Endothelial cell of umbilical vein (primary cell): ENCODE data around the gene VTI1A. TPM values are rescaled to one million over a fixed set of nuclear protein-coding genes. Genes with fewer than 3 reads are reported as not detected.

Source experiments
- BruUV-seq: library from RNA; stranded (reverse); fragments of 400-500 nt; replicated peaks from 2 replicates; lab custom pipeline; 2021; lab: Mats Ljungman, UMichigan
- CTCF ChIA-PET: fragments of 300-600, 350-600 bp; sonication (Branson Sonifier 250); formaldehyde crosslinking; loops from one replicate; lab custom pipeline; 2021; ENCODE audit warnings: antibody characterized with exemption, inconsistent platforms; lab: Charles Lee
- POLR2A ChIA-PET: fragments of 300-600, 350-600 bp; sonication (Branson Sonifier 250); formaldehyde crosslinking; loops from one replicate; lab custom pipeline; 2021; ENCODE audit warnings: antibody characterized with exemption, inconsistent platforms; lab: Charles Lee
- DNase-seq: peaks from one replicate; pipeline ENCODE4 v3.0.0-alpha.2; 2011; ENCODE audit warnings: low read depth, low spot score
- FAIRE-seq: peaks from 2 replicates; lab custom pipeline; 2011; peaks lifted over from hg19 to GRCh38; lab: Jason Lieb, UNC
- H2AFZ ChIP-seq: 2 replicates; pipeline ENCODE4 v1.6.0; 2012; ENCODE audit warnings: low read depth, low read length, control low read depth, inconsistent platforms
- H3K27ac ChIP-seq: 2 replicates; pipeline ENCODE4 v1.5.1; 2011; ENCODE audit warnings: low read depth, mild to moderate bottlenecking, control low read depth, low read length, moderate library complexity; ENCODE audit not compliant: insufficient read depth
- H3K27me3 ChIP-seq, 2 experiments: 2 replicates each; pipeline versions ENCODE4 v1.6.0 to v1.6.1; 2011; ENCODE audit warnings: low read length in 2 of 2, mixed read lengths in 1 of 2; ENCODE audit not compliant: control insufficient read depth in 2 of 2, insufficient read depth in 2 of 2
- H3K36me3 ChIP-seq, 2 experiments: 2 replicates in 1 of 2; 3 replicates in 1 of 2; pipeline ENCODE4 v1.5.1; 2011; ENCODE audit warnings: low read length in 2 of 2, mild to moderate bottlenecking in 1 of 2, moderate library complexity in 1 of 2; ENCODE audit not compliant: control insufficient read depth in 2 of 2, insufficient read depth in 2 of 2; ENCODE audit errors: extremely low read depth in 1 of 2
- H3K4me1 ChIP-seq: 3 replicates; pipeline ENCODE4 v1.5.1; 2011; ENCODE audit warnings: mild to moderate bottlenecking, low read length; ENCODE audit not compliant: control insufficient read depth, insufficient read depth; ENCODE audit errors: extremely low read depth
- H3K4me2 ChIP-seq: 2 replicates; pipeline ENCODE4 v1.6.1; 2011; ENCODE audit warnings: low read length, control low read depth, mixed read lengths; ENCODE audit not compliant: insufficient read depth
- H3K4me3 ChIP-seq, 3 experiments: fragments of 200-600 bp in 1 of 3; sonication (generic), shearing (Covaris generic) in 1 of 3; replicated peaks in 1 of 3; 2 replicates each; pipeline ENCODE4 v1.5.1; 2011 to 2016; ENCODE audit warnings: control low read depth in 3 of 3, low read length in 3 of 3, mild to moderate bottlenecking in 2 of 3, inconsistent platforms in 1 of 3, low read depth in 1 of 3, moderate library complexity in 1 of 3; ENCODE audit not compliant: insufficient read depth in 1 of 3
- H3K79me2 ChIP-seq: 2 replicates; pipeline ENCODE4 v1.6.0; 2012; ENCODE audit warnings: low read length, inconsistent platforms; ENCODE audit not compliant: control insufficient read depth, insufficient read depth
- H3K9ac ChIP-seq: replicated peaks from 2 replicates; pipeline ENCODE3; 2011; ENCODE audit warnings: low read length, control low read depth; ENCODE audit not compliant: insufficient read depth; ENCODE audit errors: extremely low read depth
- H3K9me1 ChIP-seq: replicated peaks from 3 replicates; pipeline ENCODE4 v1.6.0; 2011; ENCODE audit warnings: mild to moderate bottlenecking, low read length; ENCODE audit not compliant: control insufficient read depth, insufficient read depth; ENCODE audit errors: extremely low read depth
- H3K9me3 ChIP-seq: replicated peaks from 2 replicates; pipeline ENCODE4 v1.5.1; 2012; ENCODE audit warnings: low read length, inconsistent platforms; ENCODE audit not compliant: control insufficient read depth, insufficient read depth
- H4K20me1 ChIP-seq: replicated peaks from 2 replicates; pipeline ENCODE3; 2011; ENCODE audit warnings: mild to moderate bottlenecking, low read length; ENCODE audit not compliant: control insufficient read depth, insufficient read depth; ENCODE audit errors: extremely low read depth
- EZH2 ChIP-seq: IDR thresholded peaks from 2 replicates; pipeline ENCODE4 v1.6.1; 2012; ENCODE audit warnings: borderline replicate concordance, low read depth, mild to moderate bottlenecking, moderate library complexity, low read length, inconsistent platforms; ENCODE audit not compliant: severe bottlenecking
- FOS ChIP-seq: IDR thresholded peaks from 2 replicates; pipeline ENCODE4 v1.6.1; 2011; ENCODE audit warnings: mild to moderate bottlenecking, low read length, moderate library complexity, borderline replicate concordance; ENCODE audit not compliant: insufficient read depth
- GATA2 ChIP-seq: IDR thresholded peaks from 2 replicates; pipeline ENCODE4 v1.7.0; 2011; ENCODE audit warnings: low read depth, mild to moderate bottlenecking, moderate library complexity, mixed read lengths, low read length; ENCODE audit not compliant: insufficient read length, insufficient read depth
- JUN ChIP-seq: IDR thresholded peaks from 2 replicates; pipeline ENCODE4 v1.6.1; 2011; ENCODE audit warnings: borderline replicate concordance, low read depth; ENCODE audit not compliant: insufficient read length, insufficient read depth
- MAX ChIP-seq: IDR thresholded peaks from 2 replicates; pipeline ENCODE4 v1.6.1; 2011; ENCODE audit not compliant: insufficient read depth, insufficient read length
- MYC ChIP-seq: IDR thresholded peaks from one replicate; pipeline ENCODE4 v1.6.1; 2011; ENCODE audit warnings: mild to moderate bottlenecking, low read depth, low read length
- POLR2A ChIP-seq: IDR thresholded peaks from 2 replicates; pipeline ENCODE4 v1.6.1; 2012; ENCODE audit warnings: low read depth, mild to moderate bottlenecking, control low read depth, low read length
- POLR2AphosphoS5 ChIP-seq: IDR thresholded peaks from 2 replicates; pipeline ENCODE4 v1.6.1; 2012; ENCODE audit warnings: low read depth, mild to moderate bottlenecking, control low read depth, low read length, moderate library complexity; ENCODE audit not compliant: insufficient read depth
- dilution Hi-C: fragments of 300-500 bp; cut with MboI; formaldehyde crosslinking; loops from one replicate; pipeline ENCODE4 v1.15.0; 2019; ENCODE audit warnings: low sequenced_read_pairs; ENCODE audit not compliant: extremely low pct_ligation_motif_present
- intact Hi-C: fragments of 100-400 bp; cut with micrococcal nuclease; formaldehyde crosslinking; loops from one replicate; pipeline ENCODE4 v1.10.0; 2022
- polyA plus RNA-seq, 4 experiments: library from polyadenylated mRNA; depleted of rRNA in 3 of 4; stranded (reverse) in 3 of 4; unstranded in 1 of 4; fragments of >200 nt; gene quantifications; 2 replicates each; pipeline versions ENCODE4 v1.2.1 to v1.2.3, GENCODE V29; 2011 to 2012; ENCODE audit warnings: missing spikeins in 1 of 4
- total RNA-seq: library from RNA; stranded (reverse); gene quantifications from 2 replicates; pipeline ENCODE4 v1.2.3, GENCODE V29; 2021
- TF ChIP-seq, protein P1 (sequence below), 2 donors: IDR thresholded peaks; 1 replicate in 1 of 2; 2 replicates in 1 of 2; pipeline ENCODE4 v1.5.1; 2011; ENCODE audit warnings: low read length in 2 of 2, mild to moderate bottlenecking in 2 of 2, moderate library complexity in 2 of 2, control low read depth in 1 of 2, inconsistent platforms in 1 of 2, low read depth in 1 of 2; ENCODE audit not compliant: insufficient read depth in 1 of 2; ENCODE audit errors: extremely low read depth in 1 of 2

The VTI1A gene
- total and polyA plus RNA-seq, 2 donors (not counting 3 experiments of a cell fraction or from before 2014, with no cell fraction given): 10.8 to 35.6 TPM

DNA sequence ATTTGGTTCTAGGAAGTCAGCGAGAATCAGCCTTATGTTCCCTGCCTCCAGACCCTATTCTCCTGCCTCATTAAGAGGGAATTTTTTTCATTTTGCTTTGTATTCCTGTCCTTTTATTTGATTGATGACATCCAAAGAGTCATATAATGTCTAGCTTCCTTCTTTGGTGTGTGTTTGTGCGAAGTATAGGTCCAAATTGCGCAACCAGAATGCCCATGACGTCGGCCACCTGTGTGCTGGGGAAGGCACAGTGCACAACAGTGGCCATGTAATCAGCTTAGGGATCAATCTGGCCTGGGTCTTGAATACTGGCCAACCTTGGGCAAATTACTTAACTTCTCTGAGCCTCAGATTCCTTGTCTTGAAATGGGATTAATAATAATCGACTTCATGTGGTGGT is 206.2 kb downstream of the VTI1A start:
- no peak for FAIRE-seq
- dilution Hi-C loops: no loop called here
- H3K4me1 ChIP-seq: peaks cover 7% of the 10 kb centered on the region

More for the DNA sequence above, 206.2 kb downstream of the VTI1A start:
- H3K9ac ChIP-seq: no peak overlapping the region
- no peaks in the 10 kb centered on the region for H3K79me2 ChIP-seq
- no peak overlapping the region for H3K4me3 ChIP-seq
- DNase-seq: no peak
- no peak for TF ChIP-seq POLR2A
- no peak for TF ChIP-seq JUN
- TF ChIP-seq POLR2AphosphoS5: no peak
- no peak for TF ChIP-seq MYC
- TF ChIP-seq GATA2: no peak
- TF ChIP-seq MAX: no peak
- no peak for TF ChIP-seq EZH2
- TF ChIP-seq, protein P1, sequence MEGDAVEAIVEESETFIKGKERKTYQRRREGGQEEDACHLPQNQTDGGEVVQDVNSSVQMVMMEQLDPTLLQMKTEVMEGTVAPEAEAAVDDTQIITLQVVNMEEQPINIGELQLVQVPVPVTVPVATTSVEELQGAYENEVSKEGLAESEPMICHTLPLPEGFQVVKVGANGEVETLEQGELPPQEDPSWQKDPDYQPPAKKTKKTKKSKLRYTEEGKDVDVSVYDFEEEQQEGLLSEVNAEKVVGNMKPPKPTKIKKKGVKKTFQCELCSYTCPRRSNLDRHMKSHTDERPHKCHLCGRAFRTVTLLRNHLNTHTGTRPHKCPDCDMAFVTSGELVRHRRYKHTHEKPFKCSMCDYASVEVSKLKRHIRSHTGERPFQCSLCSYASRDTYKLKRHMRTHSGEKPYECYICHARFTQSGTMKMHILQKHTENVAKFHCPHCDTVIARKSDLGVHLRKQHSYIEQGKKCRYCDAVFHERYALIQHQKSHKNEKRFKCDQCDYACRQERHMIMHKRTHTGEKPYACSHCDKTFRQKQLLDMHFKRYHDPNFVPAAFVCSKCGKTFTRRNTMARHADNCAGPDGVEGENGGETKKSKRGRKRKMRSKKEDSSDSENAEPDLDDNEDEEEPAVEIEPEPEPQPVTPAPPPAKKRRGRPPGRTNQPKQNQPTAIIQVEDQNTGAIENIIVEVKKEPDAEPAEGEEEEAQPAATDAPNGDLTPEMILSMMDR (IDR thresholded peaks at IDR 0.05; ENCODE audit: extremely low read depth in 1 of 2, insufficient read depth in 1 of 2, low read depth in 1 of 2, low read length in 2 of 2): no peak
- no peak for TF ChIP-seq FOS
- H4K20me1 ChIP-seq: no peaks in the 10 kb centered on the region
- ChIA-PET POLR2A (no interaction called here), CTCF (interaction anchor here (1.7 kb wide), 1 partner anchor 8 kb away, joined by 5 read pairs; no protein-coding TSS in a partner anchor)
- intact Hi-C loops: no loop called here
- no peaks in the 10 kb centered on the region for H3K9me3 ChIP-seq
- no peaks in the 10 kb centered on the region for H3K27me3 ChIP-seq
- no peak overlapping the region for H3K4me2 ChIP-seq
- H3K9me1 ChIP-seq: no peaks in the 10 kb centered on the region
- no peaks in the 10 kb centered on the region for H3K36me3 ChIP-seq
- H2AFZ ChIP-seq: no peak overlapping the region
- no TSS peak for BruUV-seq
- no peak overlapping the region for H3K27ac ChIP-seq
